Activated naive CD8-positive, alpha-beta T cell treated with anti-CD3 and anti-CD28 coated beads for 36 hours (primary cell): ENCODE results near the gene AGAP1. TPM values are rescaled to one million over a fixed set of nuclear protein-coding genes. Genes with fewer than 3 reads are reported as not detected.

Experiments
- DNase-seq: peaks from one replicate; pipeline ENCODE4 v3.0.0; 2021
- H3K27ac Mint-ChIP-seq: one replicate; pipeline ENCODE4 v1.8.0; 2022; ENCODE audit warnings: mild to moderate bottlenecking, moderate library complexity, mixed read lengths
- H3K27me3 Mint-ChIP-seq: one replicate; pipeline ENCODE4 v1.8.0; 2022; ENCODE audit warnings: mild to moderate bottlenecking, mixed read lengths
- H3K36me3 Mint-ChIP-seq: one replicate; pipeline ENCODE4 v1.8.0; 2021; ENCODE audit warnings: mild to moderate bottlenecking, mixed read lengths
- H3K4me1 Mint-ChIP-seq: one replicate; pipeline ENCODE4 v1.8.0; 2021; ENCODE audit warnings: mixed read lengths
- H3K4me3 Mint-ChIP-seq: one replicate; pipeline ENCODE4 v1.8.0; 2022; ENCODE audit warnings: mild to moderate bottlenecking, moderate library complexity, mixed read lengths
- H3K9me3 Mint-ChIP-seq: one replicate; pipeline ENCODE4 v1.8.0; 2022; ENCODE audit warnings: mixed read lengths
- total RNA-seq, 2 experiments: library from RNA; stranded (reverse); gene quantifications; one replicate each; pipeline ENCODE4 v1.2.3, GENCODE V29; 2021

Gene AGAP1
- total RNA-seq, 2 experiments from 2014 or later = 0.89 to 1.4 TPM

DNA sequence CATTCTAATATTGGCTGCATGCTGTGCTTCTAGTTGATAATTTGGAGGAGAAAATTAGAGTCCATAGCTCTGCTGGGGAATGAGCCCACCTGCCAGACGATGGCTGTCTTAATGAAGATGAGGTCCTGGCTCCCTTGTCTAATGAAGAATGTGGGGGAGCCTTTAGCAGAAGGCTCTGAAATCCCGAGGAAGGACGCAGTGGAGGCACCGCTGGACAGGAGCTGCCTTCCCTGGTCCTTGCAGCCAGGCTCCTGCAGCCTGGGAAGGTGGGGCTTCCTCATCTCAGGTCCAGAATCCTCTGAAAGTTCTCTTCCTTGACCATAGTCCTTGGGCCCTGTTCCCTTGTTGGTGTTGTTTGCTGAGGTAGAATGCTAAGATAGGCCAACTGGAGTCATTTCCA, 208.3 kb downstream of the AGAP1 start:
- Mint-ChIP-seq H3K9me3 (no peaks in the 10 kb centered on the region), H3K4me1 (no peaks in the 10 kb centered on the region), H3K4me3 (no peak overlapping the region), H3K36me3 (no peaks in the 10 kb centered on the region), H3K27me3 (no peaks in the 10 kb centered on the region), H3K27ac (no peak overlapping the region)
- DNase-seq = no peak

DNA sequence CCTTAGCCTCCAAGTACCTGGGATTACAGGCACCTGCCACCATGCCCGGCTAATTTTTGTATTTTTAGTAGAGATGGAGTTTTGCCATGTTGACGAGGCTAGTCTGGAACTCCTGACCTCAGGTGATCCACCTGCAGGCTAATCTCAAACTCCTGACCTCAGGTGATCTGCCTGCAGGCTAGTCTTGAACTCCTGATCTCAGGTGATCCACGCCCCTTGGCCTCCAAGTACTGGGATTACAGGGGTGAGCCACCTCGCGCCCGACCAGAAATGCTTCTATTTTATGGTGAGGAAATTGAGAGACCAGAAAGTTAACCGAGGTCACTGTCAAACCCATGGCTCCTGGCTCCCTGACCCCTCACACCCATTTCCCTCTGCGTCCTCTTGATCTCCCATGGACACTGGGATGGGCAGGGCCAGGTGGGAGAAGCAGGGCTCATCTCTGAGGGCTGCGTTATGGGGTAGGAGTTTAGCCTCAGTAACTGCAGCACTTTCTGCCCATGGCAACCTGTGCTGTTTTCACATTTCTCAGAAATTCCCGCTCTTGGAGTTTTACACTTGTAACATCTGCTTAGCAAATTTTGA, 210.0 kb downstream of the AGAP1 start:
- DNase-seq = no peak
- no peak overlapping the region for H3K4me3 Mint-ChIP-seq
- H3K9me3 Mint-ChIP-seq = no peaks in the 10 kb centered on the region
- H3K27me3 Mint-ChIP-seq = no peaks in the 10 kb centered on the region
- no peak overlapping the region for H3K27ac Mint-ChIP-seq
- no peaks in the 10 kb centered on the region for H3K36me3 Mint-ChIP-seq
- no peaks in the 10 kb centered on the region for H3K4me1 Mint-ChIP-seq

- no peaks in the 10 kb centered on the region for H3K4me1 Mint-ChIP-seq
- no peak overlapping the region for H3K4me3 Mint-ChIP-seq
- H3K9me3 Mint-ChIP-seq = no peaks in the 10 kb centered on the region
- DNase-seq = no peak
- H3K27ac Mint-ChIP-seq = no peak overlapping the region
- H3K36me3 Mint-ChIP-seq = no peaks in the 10 kb centered on the region
- no peaks in the 10 kb centered on the region for H3K27me3 Mint-ChIP-seq
These were observed 211.5 kb downstream of the AGAP1 start for GRCh38 chr2:235705296-235705695.

- DNase-seq = no peak
- H3K4me3 Mint-ChIP-seq = no peak overlapping the region
These were observed 212.7 kb downstream of the AGAP1 start for GRCh38 chr2:235706506-235706905.

GRCh38 chr2:235707411-235708096, 213.7 kb downstream of the AGAP1 start:
- Mint-ChIP-seq H3K9me3 (no peaks in the 10 kb centered on the region), H3K36me3 (no peaks in the 10 kb centered on the region), H3K27me3 (no peaks in the 10 kb centered on the region), H3K4me1 (no peaks in the 10 kb centered on the region), H3K27ac (no peak overlapping the region), H3K4me3 (no peak overlapping the region)
- DNase-seq = no peak

More at GRCh38 chr2:235706506-235706905, 212.7 kb downstream of the AGAP1 start:
- Mint-ChIP-seq H3K9me3 (no peaks in the 10 kb centered on the region), H3K27me3 (no peaks in the 10 kb centered on the region), H3K36me3 (no peaks in the 10 kb centered on the region), H3K27ac (no peak overlapping the region), H3K4me1 (no peaks in the 10 kb centered on the region)

DNA sequence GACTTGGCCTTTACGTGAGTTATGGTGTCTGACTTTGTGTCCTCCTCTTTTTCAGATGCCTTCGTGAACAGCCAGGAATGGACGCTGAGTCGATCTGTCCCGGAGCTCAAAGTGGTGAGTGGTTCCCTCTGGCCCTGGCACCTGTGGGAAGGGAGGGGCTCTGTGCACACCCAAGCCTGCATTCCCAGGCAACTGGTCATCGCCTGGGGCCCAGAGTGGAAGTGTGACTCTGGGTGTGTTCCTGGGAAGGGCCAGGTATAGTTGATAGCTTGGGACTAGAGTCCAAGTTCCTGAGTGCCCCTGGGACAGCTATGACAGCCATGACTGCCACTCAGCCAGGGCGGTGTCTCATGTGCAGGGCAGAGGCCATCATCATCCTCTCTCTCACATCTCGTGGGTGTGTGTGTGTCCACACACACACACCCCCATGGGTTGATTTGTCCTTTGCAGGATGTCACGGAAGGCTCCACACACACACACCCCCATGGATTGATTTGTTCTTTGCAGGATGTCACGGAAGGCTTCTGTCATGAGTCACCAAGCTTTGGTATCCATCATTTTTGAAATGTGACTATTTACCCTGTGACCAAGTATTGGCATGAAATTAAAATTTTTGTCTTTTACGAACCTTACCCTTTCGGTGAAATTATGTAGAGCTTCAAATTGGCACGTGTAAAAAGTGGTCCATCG, 215.4 kb downstream of the AGAP1 start:
- Mint-ChIP-seq H3K27ac (no peak overlapping the region), H3K4me3 (no peak overlapping the region), H3K36me3 (no peaks in the 10 kb centered on the region), H3K27me3 (no peaks in the 10 kb centered on the region), H3K4me1 (no peaks in the 10 kb centered on the region), H3K9me3 (no peaks in the 10 kb centered on the region)
- DNase-seq = no peak

- no peaks in the 10 kb centered on the region for H3K9me3 Mint-ChIP-seq
- no peak for DNase-seq
- H3K4me3 Mint-ChIP-seq = no peak overlapping the region
- H3K36me3 Mint-ChIP-seq = no peaks in the 10 kb centered on the region
- H3K27ac Mint-ChIP-seq = no peak overlapping the region
- H3K4me1 Mint-ChIP-seq = no peaks in the 10 kb centered on the region
- no peaks in the 10 kb centered on the region for H3K27me3 Mint-ChIP-seq
These were observed 216.4 kb downstream of the AGAP1 start for GRCh38 chr2:235709969-235710879.

DNA sequence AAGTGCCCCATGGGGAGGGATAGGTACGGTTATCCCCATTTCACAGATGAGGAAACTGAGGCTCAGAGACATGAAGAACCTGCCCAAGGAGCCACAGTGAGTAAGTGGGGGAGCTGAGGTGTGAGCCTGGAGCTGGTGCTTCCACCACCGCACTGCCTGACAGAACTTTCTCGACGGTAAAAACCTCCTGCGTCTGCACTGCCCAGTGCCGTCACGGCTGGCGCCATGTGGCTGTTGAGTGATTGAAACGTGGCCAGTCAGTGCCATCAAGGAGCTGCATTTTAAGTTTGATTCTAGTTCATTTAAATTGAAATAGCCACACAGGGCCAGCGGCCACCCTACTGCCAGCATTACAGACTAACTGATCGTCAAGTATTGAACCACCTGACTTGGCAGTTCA, 217.1 kb downstream of the AGAP1 start:
- no peaks in the 10 kb centered on the region for H3K9me3 Mint-ChIP-seq
- H3K36me3 Mint-ChIP-seq = no peaks in the 10 kb centered on the region
- no peaks in the 10 kb centered on the region for H3K27me3 Mint-ChIP-seq
- H3K27ac Mint-ChIP-seq = no peak overlapping the region
- no peak overlapping the region for H3K4me3 Mint-ChIP-seq
- no peak for DNase-seq
- no peaks in the 10 kb centered on the region for H3K4me1 Mint-ChIP-seq

GRCh38 chr2:235711527-235711926, 217.7 kb downstream of the AGAP1 start:
- no peak for DNase-seq
- no peaks in the 10 kb centered on the region for H3K36me3 Mint-ChIP-seq
- no peaks in the 10 kb centered on the region for H3K27me3 Mint-ChIP-seq
- H3K27ac Mint-ChIP-seq = no peak overlapping the region
- no peaks in the 10 kb centered on the region for H3K4me1 Mint-ChIP-seq
- H3K4me3 Mint-ChIP-seq = no peak overlapping the region
- no peaks in the 10 kb centered on the region for H3K9me3 Mint-ChIP-seq

DNA sequence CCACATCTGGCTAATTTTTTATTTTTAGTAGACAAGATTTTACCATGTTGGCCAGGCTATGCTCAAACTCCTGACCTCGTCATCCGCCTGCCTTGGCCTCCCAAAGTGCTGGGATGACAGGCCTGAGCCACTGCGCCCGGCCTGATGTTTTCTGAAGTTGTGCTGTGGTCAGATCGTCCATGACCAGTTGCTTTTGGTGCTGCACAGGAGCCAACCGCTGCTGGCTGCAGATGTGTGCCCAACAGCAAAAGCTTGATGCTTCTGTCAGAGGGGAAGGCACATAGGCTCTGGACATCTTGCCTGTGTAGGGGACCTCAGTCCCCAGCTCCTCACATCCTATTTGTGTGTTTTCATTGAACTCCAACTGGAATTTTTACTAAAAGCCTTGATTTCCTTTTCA, 218.3 kb downstream of the AGAP1 start:
- Mint-ChIP-seq H3K4me1 (no peaks in the 10 kb centered on the region), H3K27ac (no peak overlapping the region), H3K4me3 (no peak overlapping the region), H3K27me3 (no peaks in the 10 kb centered on the region), H3K36me3 (no peaks in the 10 kb centered on the region), H3K9me3 (no peaks in the 10 kb centered on the region)
- no peak for DNase-seq

DNA sequence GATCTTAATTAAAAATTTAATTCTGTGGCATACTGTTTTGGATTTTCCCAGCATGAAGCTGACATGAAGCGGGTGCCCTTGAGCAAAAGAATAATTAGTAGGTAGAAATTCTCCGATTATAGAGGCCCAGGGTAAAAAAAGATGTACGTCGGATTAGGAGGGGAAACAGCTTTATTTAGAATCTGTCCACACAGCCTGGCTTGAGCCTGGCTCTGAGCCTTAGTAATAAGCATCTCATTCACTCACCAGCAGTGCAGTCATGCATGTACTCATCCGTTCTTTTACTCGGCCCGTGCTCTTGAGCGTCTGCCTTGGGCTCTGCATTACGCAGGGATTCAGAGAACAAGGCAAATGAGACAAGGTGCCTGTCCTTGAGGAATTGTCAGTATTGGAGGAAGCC, 219.3 kb downstream of the AGAP1 start:
- Mint-ChIP-seq H3K9me3 (no peaks in the 10 kb centered on the region), H3K4me3 (no peak overlapping the region), H3K27ac (no peak overlapping the region), H3K27me3 (no peaks in the 10 kb centered on the region), H3K4me1 (no peaks in the 10 kb centered on the region), H3K36me3 (no peaks in the 10 kb centered on the region)
- DNase-seq = no peak

GRCh38 chr2:235715601-235716000, 221.8 kb downstream of the AGAP1 start:
- H3K27me3 Mint-ChIP-seq = no peaks in the 10 kb centered on the region
- no peaks in the 10 kb centered on the region for H3K36me3 Mint-ChIP-seq
- H3K4me3 Mint-ChIP-seq = no peak overlapping the region
- no peak overlapping the region for H3K27ac Mint-ChIP-seq
- DNase-seq = no peak
- H3K9me3 Mint-ChIP-seq = no peaks in the 10 kb centered on the region
- H3K4me1 Mint-ChIP-seq = no peaks in the 10 kb centered on the region

- Mint-ChIP-seq H3K27ac (no peak overlapping the region), H3K4me3 (no peak overlapping the region), H3K9me3 (no peaks in the 10 kb centered on the region), H3K36me3 (no peaks in the 10 kb centered on the region), H3K27me3 (no peaks in the 10 kb centered on the region), H3K4me1 (no peaks in the 10 kb centered on the region)
- DNase-seq = no peak
These were observed 223.1 kb downstream of the AGAP1 start for GRCh38 chr2:235716875-235717496.

DNA sequence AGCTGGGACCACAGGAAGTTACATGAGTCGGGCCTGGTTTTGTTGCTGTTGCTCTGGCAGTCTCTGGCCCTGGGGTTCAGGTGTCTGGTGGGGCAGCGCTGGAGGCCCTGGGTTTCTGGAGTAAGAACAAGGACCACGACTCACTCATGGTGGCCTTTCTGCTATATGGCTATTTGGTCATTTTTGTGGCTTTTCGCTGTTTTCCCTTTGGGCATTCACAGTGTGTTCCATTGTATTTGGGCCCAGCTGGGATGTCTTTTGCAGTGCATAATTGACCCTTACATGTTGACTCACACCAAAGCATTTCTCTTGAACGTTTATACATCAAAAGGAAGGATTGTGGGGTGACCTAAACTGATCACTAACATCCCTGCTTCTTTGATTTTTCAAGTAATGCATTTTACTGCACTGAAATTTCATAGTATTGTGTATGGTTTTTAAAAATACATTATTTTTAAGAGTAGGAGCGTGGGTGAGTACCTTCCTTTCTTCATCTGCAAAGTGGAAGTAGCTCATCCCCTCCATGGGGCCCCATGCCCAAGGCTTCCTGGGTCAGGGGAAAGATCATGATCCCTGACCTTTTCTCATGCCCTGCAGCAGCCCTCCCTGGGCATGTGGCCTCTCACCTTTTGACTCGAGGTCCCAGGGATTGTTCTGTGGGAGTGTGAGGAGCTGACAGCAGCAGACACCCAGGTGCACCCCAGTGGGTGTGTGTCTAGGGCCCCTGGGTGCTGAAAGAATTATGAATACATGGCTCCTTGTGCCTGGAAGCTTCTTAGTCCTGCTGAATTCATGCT, 225.5 kb downstream of the AGAP1 start:
- no peak for DNase-seq
- H3K27me3 Mint-ChIP-seq = no peaks in the 10 kb centered on the region
- H3K9me3 Mint-ChIP-seq = no peaks in the 10 kb centered on the region
- no peak overlapping the region for H3K27ac Mint-ChIP-seq
- H3K36me3 Mint-ChIP-seq = no peaks in the 10 kb centered on the region
- H3K4me3 Mint-ChIP-seq = no peak overlapping the region
- H3K4me1 Mint-ChIP-seq = no peaks in the 10 kb centered on the region
